ENCODE data around the gene EHF.
"Not testable (repeated sequence)": the region's sequence is repeated elsewhere in the genome, so short reads cannot be mapped to it uniquely, and the experiment has no call there.

EHF gene

DNA sequence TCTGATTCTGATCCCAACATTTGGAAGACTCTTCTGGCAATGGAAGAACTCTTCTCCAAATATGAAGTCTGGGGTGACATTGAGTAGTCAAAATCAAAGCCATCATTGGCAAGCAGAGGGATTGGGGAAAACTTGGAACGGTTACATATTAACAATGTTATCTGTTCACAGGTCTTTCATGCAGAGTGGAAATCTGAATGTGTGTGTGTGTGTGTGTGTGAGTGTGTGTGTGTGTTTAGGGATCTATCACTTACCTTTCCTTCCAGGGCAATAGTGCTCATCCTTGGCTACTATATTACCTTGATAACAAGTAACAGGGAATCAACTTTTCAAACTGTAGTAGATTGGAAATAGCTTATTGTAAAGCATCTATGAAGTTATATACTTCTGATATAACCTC is 55.3 kb downstream of the EHF start:
- no peak for DNase-seq

DNA sequence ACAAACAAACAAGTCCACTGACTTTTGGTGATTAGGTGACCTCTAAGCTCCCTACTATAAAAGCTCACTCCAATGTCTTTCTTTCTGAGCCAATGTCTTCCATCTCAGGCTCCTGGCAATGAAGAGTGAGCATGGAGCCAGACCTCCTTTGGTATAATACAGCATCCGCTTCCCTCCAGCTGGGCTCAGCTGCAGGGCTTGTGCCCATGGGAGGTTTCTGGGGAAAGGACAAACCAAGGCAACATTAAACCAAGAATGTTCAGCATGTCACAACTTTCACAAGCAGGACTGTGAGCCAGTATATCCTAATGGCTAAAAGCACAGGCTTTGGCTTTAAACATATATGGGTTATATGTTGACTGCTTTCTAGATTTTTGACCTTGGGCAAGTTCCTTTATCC is 58.8 kb downstream of the EHF start:
- no peak for DNase-seq

DNA sequence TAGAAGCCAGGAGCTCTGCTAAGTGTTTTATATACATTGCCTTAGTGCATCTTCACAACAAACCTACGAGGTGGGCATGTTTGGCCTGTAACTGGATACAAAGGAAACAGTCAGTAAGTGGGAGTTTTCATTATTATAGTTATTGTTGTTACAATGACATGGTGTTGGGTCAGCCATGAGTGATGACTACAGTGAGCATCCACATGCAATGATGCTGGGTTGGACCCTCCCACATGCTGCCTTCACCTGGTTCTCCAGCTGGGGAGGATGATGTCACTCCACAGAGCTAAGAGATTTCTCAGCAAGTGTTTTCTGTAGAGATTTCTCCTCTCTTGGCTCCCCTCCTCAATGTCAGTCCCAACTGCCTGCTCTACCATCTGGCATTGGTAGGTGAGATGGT is 59.3 kb downstream of the EHF start:
- no peak for DNase-seq

DNA sequence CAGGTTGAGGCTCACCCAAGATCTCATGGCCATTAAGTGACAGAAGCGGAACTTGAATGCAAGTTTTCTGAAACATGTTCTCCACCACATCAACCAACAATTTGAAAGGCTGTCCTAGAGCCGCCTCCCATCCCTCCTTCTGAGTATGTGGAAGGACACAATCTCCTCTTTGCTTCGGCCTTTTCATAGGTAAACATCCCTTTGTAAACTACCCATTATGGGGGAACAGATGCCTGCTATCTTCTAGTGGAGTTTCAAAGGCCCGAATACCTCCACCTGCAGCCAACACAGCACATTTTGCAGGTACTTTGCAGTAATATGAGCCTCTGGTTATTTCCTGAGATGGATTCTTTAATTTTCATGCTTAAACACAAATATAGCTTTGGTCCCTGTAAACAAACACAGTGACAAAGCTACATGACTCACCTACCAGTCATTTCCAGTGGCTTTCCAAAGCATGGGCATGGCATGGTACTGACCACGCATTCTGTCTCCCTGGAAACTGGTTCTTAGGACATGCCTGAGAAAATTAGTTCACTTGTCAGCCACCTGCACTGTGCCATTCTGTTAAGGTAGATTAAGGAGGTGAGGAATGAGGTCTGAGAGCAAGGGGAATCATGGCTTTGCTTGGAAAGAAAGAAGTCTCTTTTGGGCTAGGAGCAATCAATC is 60.2 kb downstream of the EHF start:
- DNase-seq = no peak

DNA sequence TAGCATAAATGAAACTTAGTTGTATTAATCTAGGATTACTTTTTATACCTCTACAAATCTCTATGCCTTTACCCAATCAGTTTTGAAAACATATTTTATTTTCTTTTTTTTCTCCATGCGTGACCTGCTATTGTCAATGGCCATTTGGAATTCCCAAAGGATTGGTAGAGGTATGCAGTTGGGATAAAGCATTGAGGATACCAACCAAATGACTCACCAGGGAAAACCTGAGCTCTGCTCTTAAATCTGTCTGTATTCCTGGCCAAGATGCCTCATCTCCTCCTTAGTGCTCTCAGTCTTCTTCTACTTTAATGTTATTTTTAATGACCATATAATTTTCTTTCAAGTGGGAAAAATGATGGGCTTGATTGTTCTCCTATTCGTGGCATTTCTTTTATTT is 61.9 kb downstream of the EHF start:
- DNase-seq = no peak

DNA sequence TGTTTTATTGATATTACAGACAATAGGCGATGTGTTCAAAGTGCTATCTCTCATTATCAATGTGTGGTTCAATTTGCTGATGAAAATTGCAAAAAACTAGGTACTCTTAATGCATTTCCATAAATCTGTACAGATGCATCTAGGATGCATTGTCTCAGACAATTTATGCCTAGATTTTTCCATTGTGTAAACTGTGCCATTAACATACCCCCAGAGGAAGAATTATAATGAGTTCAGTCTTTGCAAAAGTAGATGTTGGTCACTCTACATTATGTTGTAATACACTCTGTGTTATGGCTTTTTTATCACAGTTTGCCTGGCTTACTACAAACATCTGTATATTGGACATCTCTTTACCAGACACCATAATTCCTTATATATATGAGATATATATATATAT is 62.5 kb downstream of the EHF start:
- no peak for DNase-seq

DNA sequence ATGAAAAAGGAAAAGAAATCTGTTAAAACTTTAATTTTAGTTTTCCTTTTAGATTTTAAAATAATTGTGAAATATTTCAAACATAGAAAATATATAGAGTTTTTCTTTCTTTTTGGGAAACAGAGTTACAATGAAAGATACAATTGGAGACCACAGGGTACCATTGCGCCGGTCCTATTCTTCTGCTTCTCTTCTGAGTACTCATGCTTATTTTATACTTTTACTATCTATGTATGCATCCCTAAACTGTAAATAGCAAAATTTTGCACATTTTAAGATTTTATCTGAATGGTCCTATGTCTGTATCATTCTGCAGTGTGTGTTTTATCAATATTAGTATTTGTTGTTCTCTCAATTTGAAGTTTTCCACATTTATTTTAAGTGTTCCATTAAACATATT is 65.0 kb downstream of the EHF start:
- DNase-seq = no peak

DNA sequence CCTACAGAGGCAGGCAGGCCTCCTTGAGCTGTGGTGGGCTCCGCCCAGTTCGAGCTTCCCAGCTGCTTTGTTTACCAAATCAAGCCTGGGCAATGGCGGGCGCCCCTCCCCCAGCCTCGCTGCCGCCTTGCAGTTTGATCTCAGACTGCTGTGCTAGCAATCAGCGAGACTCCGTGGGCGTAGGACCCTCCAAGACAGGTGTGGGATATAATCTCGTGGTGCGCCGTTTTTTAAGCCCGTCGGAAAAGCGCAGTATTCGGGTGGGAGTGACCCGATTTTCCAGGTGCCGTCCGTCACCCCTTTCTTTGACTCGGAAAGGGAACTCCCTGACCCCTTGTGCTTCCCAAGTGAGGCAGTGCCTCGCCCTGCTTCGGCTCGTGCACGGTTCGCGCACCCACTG is 71.4 kb downstream of the EHF start:
- DNase-seq = not testable (repeated sequence)

DNA sequence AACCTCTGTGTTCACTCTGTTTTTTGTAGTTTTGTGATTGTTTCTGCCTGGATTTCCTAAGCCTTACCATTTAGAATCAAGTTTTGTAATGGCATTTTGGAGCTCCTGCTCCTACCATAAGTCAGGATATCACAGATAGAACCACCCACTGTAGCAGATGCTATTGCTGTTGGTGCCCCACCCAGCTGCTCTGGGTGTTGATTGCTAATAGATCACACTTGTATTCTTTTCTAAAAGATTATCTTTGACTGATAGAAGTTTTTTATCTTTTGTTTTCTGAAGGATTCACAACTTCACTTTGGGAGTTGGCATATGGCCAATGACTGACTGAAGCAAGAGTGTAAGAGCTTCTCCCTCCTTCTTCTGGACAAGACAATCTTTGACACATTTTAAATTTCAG is 76.0 kb downstream of the EHF start:
- no peak for DNase-seq

DNA sequence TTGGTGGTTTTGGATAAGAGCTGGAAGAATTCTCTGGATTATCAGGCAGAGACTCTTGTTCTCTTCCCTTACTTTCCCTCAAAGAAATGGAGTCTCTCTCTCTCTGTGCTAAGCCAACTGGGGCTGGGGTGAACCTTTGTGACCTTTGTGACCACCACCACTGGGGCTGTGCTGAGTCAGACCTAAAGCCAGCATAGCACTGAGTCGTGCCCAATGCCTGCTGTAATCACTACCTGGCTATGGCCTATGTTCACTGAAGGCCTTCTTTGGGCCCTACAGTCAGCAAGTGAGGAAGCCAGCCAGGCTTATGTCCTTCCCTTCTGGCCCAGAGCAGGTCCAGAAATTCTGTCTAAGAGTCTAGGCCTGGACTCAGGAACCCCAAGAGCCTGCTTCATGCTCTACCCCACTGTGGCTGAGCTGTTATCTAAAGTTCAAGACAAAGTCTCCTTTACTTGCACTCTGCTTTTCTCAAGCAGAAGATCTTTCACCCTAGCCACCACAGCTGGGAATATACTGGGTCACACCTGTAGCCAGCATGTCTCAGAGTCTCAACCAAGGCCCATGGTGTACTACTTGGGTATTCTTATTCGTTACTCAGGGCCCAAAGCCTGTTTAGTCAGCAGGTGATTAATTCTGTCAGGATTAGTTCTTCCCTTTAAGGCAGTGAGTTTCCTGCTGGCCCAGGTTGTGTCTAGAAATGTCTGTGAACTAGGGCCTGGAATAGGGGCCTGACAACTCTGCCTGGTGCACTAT is 86.0 kb downstream of the EHF start:
- no peak for DNase-seq

DNA sequence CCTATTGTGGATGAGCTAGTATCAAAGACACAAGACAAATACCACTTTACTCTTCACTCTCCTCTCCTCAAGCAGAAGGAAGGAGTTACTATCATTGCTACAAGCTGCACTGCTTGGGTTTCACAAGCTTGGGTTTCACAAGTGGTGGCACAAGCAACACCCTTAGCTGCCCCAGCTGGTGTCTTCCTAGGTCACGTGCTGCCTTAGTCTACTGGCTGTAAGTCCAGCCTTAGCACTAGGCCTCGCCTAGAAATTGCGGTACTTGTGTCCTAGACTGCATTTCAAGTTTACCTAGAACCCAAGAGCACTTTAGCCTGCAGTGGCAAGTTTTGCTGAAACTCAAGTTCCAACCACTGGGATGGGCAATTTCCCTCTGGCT is 86.6 kb downstream of the EHF start:
- no peak for DNase-seq
